ENCODE measurements around the gene APH1B.
A peak's percentile ranks its signal among the peaks of the same experiment; 100 is the strongest.
"Not testable (repeated sequence)": the region's sequence is repeated elsewhere in the genome, so short reads cannot be mapped to it uniquely, and the experiment has no call there.

Gene APH1B

DNA sequence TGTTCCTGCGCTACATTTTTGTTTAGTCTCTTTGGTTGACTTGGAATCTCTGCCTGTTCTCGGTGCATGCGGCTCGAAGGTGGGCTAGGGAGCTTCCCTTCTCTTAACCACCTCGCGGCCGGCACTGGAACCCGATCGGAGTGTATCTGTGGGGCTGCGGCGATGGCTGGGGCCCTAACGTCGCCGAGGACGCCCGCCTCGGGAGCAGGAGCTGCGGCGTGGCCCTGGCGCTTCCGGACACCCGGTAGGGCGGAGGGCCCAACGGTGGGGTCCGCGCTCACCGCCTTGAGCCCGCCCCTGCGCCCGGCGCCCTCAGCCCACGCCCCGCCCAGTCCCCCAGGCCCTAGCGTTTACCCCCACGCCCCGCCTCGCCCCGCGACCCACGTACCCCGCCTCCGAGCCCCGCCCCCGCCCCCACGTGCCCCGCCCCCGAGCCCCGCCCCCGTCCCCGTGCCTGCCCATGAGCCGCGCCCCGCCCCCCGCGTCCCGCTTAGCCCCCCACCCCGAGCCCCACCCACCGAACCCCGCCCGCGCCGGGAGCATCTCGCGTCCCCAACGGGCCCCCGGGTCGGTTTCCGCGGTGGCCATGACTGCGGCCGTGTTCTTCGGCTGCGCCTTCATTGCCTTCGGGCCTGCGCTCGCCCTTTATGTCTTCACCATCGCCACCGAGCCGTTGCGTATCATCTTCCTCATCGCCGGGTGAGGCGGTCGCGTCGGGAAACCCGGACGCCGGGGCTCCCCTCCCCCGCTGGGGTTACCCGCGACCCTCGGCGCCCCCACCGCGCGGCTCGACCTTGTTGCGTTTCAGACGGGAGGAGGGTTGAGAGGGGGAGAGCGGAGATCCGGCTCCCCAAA, at the start of gene APH1B:
Gene APH1B (plus strand): TSS at position 568 of the 855 bp plus-strand sequence. CDS start 19 bp downstream, at position 587.
- DNase-seq = peak; percentile 58

- no peak for DNase-seq
Observed at GRCh38 chr15:63227689-63228088, 49.7 kb upstream of the APH1B start.

GRCh38 chr15:63231206-63231605, 46.2 kb upstream of the APH1B start:
- no peak for DNase-seq

GRCh38 chr15:63231706-63232105, 45.7 kb upstream of the APH1B start:
- no peak for DNase-seq

GRCh38 chr15:63232405-63232804, 45.0 kb upstream of the APH1B start:
- DNase-seq = no peak

DNA sequence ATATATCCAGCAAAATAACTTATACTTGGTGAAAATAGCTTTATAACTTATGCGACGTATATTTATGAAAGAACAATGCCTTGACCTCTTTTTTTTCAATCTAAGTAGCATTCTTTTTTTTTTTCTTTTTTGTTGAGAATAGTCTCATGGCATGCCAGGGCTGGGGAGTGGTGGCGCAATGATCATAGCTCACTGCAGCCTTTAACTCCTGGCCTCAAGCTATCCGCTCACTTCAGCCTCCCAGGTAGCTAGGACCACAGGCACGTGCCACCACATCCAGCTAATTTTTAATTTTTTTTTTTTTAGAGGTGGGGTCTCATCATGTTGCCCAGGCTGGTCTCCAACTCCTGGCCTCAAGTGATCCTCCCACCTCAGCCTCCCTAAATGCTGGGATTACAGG, 44.5 kb upstream of the APH1B start:
- DNase-seq = no peak

GRCh38 chr15:63233667-63234423, 43.6 kb upstream of the APH1B start:
- DNase-seq = no peak

DNA sequence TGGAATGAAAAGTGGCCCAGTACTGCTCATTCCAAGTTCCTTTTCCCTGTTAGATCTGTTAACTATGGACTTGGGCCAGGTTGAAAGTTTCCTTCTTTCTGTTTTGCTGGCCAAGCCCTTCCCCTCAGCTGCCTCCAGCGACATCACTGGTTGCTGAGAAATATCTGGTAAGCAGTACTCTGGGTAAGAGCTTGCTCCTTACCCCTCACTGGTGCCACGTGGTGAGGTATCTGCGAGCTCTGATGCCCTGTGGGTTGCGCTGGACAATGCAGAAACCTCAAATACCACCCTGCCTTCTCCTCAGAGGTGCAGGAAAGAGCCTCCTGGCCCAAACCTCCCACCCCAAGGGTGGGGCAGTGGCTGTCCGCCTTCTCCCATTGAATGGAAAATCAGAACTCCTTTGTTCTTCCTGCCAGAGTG, 42.9 kb upstream of the APH1B start:
- DNase-seq = no peak

- no peak for DNase-seq
Observed at GRCh38 chr15:63236272-63236671, 41.1 kb upstream of the APH1B start.

GRCh38 chr15:63237086-63237485, 40.3 kb upstream of the APH1B start:
- not testable (repeated sequence) for DNase-seq

GRCh38 chr15:63238171-63238570, 39.2 kb upstream of the APH1B start:
- no peak for DNase-seq

DNA sequence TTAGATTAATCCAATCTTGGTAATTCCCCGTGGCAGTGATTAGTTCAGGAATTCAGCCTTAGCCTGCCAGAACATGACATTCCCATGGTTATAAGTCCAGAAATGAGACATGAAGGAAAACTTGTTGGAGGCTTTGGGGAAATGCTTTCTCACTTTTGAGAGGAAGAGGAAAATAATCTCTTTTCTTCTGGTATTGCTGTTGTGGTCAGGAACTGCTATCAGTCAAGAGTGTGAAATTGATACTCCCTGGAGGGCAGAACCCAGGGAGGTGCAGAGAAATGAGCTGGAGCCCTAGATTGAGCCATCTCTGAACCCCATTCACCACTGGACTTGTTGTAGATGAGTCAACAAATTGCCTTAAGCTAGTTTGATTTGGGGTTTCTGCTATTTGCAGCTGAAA, 38.6 kb upstream of the APH1B start:
- no peak for DNase-seq

- DNase-seq = no peak
Observed at GRCh38 chr15:63240109-63240508, 37.3 kb upstream of the APH1B start.

GRCh38 chr15:63241316-63241715, 36.1 kb upstream of the APH1B start:
- DNase-seq = no peak

- no peak for DNase-seq
Observed at GRCh38 chr15:63243101-63243500, 34.3 kb upstream of the APH1B start.

DNA sequence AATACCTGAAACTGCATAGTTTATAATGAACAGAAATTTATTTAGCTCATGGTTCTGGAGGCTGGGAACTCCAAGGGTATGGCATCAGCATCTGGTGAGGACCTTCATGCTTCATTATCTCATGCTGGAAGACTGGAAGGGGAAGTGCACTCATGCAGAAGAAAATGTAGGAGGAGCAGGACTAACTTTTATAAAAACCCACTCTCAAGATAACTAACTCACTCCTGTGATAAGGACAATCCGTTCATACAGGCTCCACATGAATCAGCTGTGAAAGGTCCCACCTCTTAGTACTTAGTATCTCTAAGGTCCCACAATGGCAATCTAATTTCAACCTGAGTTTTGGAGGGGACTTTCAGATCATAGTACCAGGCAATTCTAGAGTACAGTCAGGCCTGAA, 33.6 kb upstream of the APH1B start:
- DNase-seq = no peak

DNA sequence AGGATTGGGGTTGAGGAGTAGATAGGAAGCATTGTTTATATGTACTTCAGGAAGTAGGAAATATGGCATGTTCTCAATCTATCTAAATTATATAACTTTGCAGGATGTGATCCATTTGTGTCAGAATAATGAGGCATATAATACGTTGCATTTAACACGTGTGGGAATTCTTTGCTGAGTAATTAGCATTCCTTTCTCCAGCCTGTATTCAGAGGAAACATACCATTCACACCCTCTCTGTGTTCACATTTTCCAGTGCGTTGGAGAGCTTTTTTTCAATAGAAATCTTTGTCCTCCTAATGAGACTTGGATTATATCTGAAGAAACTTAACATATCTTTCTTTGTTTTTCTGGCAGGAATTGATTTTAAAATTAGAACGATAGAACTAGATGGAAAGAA, 33.0 kb upstream of the APH1B start:
- peak; percentile 33 for DNase-seq

- no peak for DNase-seq
Observed at GRCh38 chr15:63244976-63245645, 32.3 kb upstream of the APH1B start.

DNA sequence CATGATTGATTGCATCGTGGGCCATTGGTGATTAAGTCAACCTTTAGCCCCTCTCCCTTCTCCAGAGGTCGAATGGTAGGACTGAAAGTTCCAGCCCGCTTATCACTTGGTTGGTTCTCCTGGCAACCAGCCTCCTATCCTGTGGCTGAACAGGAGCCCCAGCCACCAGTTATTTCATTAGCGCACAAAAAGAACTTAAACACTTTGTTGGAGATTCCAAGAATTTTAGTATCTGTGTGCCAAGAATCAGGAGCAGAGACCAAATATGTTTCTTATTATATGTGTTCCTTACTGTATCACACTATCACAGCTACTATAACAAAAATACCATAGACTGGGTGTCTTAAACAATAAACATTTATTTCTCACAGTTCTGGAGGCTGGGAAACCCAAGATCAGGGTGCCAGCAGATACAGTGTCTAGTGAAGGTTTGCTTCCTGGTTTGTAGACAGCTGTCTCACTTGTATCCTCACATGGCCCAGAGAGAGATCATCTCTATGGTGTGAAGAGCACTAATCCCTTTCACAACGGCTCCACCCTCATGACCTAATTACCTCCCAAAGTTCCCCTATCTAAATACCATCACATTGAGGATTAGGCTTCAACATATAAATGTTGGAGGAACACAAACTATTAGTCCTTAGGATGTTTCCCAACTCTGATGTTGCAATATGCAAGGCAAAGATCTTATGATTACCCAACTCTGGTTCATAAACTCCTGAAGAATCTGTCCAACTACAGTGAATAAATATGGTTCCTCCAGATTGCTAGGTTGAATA, 30.5 kb upstream of the APH1B start:
- no peak for DNase-seq

GRCh38 chr15:63250312-63250965, 27.0 kb upstream of the APH1B start:
- no peak for DNase-seq

DNA sequence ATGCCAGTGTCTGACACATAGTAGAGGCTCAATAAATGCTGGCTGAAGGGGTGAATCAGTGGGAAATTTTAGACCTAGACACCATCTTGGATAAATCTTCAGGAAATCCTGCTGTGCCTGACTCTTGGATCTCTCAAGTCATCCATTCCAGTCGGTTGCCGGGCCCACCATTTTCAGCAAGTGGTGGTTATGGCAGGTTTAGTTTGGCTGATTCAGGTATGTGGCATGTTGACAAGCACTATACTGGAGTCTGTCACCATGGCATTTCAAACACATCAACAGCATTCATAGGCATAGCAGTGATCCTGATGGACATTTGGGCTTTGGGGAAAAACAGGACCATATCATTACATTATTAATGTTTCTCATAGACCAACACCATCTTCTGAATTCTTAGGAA, 25.7 kb upstream of the APH1B start:
- no peak for DNase-seq

DNA sequence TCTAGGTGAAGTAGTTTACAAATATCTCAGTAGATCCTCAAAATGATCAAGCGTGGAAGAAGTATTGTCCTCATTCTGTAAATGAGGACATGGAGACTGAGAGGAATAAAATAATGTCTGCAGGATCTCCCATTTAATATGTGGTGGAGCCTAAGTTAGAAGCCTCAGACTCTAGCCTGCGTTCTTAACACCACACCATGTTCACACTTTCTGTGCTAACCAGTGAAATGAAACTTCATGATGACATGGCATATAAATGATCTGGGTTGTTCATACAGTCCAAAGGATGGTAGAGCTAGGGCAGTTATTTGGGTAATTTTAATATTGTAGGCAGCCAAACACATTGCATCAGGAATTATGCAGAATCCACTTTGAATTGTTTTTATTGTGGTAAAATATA, 25.1 kb upstream of the APH1B start:
- no peak for DNase-seq

Data from NCI-H1048 (cell line).